Measurements from ENCODE around the gene GRB7. TPM values are rescaled to one million over a fixed set of nuclear protein-coding genes. Genes with fewer than 3 reads are reported as not detected.
"Not testable (repeated sequence)": the region's sequence is repeated elsewhere in the genome, so short reads cannot be mapped to it uniquely, and the experiment has no call there.

Gene GRB7
- total RNA-seq, 1 donor from 2014 or later: 25.7 TPM

DNA sequence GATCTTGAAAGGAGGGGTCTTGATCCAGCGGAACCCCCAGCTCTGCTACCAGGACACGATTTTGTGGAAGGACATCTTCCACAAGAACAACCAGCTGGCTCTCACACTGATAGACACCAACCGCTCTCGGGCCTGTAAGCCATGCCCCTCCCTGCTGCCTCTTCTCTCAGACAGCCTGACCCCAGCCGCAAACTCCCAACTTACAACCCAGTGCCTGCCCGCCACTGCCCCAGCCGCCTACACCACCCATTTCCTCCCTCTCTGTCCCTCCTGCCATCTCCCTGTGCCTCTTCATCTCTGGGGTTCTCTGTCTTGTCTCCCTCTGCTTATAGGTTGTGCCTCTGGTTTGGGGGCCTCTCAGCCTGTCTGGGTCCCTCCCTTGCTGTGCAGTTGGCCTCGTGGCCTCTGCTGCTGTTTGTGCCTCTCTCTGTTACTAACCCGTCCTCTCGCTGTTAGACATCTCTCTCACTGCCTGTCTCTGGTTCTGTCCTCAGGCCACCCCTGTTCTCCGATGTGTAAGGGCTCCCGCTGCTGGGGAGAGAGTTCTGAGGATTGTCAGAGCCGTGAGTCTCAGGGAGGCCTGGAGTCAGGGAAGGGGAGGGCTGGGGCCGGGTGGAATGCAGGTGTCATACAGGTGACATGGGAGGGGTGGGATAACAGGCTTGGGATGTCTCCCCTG, 28.3 kb upstream of the GRB7 start:
- no peak for DNase-seq (ENCODE audit: low read depth)

DNA sequence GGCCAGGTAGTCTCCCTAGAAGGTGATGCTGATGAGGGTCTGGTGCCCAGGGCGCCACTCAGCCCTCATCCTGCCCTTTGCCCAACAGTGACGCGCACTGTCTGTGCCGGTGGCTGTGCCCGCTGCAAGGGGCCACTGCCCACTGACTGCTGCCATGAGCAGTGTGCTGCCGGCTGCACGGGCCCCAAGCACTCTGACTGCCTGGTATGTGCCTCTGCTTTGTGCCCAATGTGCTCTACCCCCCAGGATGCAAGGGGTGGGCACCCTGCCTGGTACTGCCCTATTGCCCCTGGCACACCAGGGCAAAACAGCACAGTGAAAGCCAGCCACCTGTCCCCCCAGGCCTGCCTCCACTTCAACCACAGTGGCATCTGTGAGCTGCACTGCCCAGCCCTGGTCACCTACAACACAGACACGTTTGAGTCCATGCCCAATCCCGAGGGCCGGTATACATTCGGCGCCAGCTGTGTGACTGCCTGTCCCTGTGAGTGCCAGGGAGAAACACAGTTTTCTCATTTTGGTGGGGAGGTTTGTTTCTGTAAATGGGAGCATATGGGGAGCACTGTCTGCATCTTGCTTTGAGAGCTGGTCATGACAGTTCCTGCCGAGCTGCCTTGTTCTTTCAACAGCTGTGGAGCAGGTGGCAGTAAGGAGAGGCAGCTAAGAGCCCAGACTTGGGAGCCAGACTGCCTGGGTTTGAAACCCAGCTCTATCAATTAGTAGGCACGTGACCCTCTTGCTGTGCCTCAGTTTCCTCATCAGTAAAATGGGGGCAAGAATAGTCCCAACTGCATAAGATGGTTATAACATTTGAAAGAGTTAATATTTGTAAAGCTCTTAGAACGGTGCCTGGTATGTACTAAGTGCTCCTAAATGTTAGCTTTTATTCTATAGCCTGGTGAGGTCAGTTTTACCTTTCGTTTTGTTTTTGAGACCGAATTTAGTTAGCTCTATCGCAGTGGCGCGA, 27.5 kb upstream of the GRB7 start:
- DNase-seq (ENCODE audit: low read depth): no peak

DNA sequence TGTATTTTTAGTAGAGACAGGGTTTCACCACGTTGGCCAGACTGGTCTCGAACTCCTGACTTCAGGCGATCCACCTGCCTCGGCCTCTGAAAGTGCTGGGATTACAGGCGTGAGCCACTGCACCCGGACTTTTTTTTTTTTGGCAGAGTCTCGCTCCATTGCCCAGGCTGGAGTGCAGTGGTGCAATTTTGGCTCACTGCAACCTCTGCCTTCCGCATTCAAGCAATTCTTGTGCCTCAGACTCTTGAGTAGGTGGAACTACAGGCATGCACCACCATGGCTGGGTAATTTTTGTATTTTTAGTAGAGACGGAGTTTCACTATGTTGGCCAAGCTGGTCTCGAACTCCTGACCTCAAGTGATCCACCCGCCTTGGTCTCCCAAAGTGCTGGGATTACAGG, 26.7 kb upstream of the GRB7 start:
- not testable (repeated sequence) for DNase-seq (ENCODE audit: low read depth)

DNA sequence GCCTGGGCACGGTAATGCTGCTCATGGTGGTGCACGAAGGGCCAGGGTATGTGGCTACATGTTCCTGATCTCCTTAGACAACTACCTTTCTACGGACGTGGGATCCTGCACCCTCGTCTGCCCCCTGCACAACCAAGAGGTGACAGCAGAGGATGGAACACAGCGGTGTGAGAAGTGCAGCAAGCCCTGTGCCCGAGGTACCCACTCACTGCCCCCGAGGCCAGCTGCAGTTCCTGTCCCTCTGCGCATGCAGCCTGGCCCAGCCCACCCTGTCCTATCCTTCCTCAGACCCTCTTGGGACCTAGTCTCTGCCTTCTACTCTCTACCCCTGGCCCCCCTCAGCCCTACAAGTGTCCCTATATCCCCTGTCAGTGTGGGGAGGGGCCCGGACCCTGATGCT, 25.9 kb upstream of the GRB7 start:
- no peak for DNase-seq (ENCODE audit: low read depth)

DNA sequence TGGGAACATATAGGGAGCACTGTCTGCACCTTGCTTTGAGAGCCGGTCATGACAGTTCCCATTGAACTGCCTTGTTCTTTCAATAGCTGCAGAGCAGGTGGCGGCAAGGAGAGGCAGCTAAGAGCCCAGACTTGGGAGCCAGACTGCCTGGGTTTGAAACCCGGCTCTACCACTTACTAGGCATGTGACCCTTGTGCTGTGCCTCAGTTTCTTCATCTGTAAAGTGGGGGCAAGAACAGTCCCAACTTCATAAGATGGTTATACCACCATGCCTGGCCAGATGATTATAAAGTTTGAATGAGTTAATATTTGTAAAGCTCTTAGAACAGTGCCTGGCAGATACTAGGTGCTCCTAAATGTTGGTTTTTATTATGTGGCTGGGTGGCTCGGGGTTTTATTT, 23.5 kb upstream of the GRB7 start:
- DNase-seq (ENCODE audit: low read depth): no peak

DNA sequence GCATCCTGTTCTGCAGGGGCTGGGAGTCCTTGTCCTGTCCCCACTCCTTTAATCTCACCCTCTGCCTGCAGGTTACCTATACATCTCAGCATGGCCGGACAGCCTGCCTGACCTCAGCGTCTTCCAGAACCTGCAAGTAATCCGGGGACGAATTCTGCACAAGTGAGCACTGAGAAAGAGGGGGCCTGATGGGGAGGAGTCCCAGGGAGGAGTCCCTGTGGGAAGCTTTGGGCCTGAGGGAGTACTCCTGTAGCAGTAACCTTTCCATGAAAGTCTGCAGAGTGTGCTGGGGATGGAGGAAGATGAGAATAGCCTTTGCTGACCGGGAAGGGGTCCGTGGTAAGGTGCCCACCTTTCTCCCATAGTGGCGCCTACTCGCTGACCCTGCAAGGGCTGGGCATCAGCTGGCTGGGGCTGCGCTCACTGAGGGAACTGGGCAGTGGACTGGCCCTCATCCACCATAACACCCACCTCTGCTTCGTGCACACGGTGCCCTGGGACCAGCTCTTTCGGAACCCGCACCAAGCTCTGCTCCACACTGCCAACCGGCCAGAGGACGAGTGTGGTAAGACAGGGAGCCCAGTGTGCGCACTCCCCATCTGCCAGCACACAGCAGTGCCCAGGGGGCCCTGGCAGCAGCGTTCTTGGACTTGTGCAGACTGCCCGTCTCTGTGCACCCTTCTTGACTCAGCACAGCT, 22.2 kb upstream of the GRB7 start:
- no peak for DNase-seq (ENCODE audit: low read depth)

DNA sequence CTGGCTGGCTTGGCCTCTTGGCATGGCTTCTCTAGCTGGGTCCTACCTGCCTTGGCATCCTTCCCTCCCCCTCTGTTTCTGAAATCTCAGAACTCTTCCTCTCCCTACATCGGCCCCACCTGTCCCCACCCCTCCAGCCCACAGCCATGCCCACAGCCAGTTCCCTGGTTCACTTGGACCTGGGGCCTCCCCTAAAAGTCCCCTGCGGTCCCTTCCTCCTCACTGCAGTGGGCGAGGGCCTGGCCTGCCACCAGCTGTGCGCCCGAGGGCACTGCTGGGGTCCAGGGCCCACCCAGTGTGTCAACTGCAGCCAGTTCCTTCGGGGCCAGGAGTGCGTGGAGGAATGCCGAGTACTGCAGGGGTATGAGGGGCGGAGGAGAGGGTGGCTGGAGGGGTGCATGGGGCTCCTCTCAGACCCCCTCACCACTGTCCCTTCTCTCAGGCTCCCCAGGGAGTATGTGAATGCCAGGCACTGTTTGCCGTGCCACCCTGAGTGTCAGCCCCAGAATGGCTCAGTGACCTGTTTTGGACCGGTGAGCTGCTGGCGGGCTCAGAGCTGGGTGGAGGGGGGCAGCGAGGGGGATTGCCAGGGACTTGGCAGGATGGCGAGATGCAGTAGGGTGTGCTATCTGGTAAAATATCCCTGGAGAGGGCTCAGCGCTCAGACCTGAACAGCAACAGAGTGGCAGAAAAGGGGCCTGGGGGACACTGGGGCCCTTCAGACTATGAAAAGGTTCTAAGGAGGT, 21.5 kb upstream of the GRB7 start:
- no peak for DNase-seq (ENCODE audit: low read depth)

DNA sequence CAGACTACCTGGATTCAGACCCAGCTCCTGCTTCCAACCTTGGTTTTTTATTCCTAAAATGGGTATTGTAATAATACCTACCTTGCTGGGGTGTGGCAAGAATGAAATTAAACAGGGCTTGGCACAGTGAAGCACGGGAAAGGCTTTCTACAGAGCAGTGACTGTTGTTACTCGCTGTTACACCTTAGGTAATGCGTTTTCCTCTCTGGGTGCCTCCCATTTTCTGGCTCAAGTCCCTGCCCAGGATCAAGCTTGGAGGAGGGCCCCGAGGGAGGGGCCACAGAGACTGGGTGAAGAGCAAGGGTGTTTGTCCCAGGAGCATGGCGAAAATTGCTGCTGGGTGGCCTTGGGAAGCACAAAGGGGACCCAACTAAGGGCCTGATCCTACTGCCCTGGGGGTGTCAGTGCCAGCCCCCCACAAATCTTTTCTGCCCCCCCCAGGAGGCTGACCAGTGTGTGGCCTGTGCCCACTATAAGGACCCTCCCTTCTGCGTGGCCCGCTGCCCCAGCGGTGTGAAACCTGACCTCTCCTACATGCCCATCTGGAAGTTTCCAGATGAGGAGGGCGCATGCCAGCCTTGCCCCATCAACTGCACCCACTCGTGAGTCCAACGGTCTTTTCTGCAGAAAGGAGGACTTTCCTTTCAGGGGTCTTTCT, 20.7 kb upstream of the GRB7 start:
- DNase-seq (ENCODE audit: low read depth): no peak

DNA sequence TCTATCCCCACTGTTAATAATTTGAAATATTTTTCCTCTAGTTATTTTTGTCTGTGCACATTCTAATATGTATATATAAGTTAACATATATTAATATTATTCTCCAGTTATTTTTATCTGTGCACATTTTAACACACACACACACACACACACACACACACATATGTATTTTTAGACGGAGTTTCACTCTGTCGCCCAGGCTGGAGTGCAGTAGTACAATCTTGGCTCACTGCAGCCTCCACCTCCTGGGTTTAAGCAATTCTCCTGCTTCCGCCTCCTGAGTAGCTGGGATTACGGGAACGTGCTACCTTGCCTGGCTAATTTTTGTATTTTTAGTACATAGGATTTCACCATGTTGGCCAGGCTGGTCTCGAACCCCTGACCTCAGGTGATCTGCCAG, 20.1 kb upstream of the GRB7 start:
- no peak for DNase-seq (ENCODE audit: low read depth)

DNA sequence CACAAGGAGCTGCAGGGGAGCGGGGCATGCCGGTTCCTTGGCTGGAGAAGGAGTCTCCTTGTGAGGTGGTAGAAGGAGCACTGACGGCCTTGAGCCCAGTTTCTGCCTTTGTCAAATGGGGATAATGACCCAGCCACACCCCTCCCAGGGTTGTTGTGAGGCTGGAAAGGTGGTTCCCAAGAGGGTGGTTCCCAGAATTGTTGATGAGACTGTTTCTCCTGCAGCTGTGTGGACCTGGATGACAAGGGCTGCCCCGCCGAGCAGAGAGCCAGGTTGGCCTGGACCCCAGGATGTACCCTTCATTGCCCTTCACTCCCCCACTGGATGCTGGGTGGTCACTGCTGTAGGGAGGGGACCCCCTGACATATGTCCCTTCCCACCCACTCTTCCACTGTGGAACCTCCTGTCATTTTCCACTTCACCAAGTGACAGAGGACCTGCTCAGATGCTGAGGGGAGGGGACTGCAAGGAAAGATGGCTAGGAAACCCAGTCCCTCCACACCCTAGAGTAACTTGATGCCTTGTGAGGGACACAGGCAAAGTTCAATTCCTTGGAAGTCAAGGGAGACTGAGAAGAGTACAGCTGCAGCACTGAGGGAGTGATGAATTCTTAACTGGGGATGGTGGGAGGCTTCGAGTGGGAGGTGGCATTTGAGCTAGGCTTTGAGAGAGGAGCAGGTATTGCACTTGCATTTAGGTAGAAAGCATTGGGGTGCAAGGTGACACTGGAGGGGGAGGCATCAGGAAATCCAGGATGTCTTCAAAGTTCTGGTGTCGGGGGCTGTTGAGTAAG, 18.0 kb upstream of the GRB7 start:
- no peak for DNase-seq (ENCODE audit: low read depth)

DNA sequence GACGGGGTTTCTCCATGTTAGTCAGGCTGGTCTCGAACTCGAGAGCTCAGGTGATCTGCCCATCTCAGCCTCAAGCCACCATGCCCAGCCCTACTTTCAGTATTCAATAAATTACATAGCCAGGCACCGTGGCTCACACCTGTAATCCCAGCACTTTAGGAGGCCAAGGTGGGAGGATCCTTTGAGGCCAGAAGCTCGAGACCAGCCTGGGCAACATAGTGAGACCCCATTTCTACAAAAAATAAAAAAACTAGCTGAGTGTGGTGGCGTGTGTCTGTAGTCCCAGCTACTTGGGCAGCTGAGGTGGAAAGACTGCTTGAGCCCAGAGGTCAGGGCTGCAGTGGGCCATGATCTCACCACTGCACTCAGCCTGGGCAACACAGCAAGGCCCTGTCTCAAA, 15.6 kb upstream of the GRB7 start:
- DNase-seq (ENCODE audit: low read depth): no peak

DNA sequence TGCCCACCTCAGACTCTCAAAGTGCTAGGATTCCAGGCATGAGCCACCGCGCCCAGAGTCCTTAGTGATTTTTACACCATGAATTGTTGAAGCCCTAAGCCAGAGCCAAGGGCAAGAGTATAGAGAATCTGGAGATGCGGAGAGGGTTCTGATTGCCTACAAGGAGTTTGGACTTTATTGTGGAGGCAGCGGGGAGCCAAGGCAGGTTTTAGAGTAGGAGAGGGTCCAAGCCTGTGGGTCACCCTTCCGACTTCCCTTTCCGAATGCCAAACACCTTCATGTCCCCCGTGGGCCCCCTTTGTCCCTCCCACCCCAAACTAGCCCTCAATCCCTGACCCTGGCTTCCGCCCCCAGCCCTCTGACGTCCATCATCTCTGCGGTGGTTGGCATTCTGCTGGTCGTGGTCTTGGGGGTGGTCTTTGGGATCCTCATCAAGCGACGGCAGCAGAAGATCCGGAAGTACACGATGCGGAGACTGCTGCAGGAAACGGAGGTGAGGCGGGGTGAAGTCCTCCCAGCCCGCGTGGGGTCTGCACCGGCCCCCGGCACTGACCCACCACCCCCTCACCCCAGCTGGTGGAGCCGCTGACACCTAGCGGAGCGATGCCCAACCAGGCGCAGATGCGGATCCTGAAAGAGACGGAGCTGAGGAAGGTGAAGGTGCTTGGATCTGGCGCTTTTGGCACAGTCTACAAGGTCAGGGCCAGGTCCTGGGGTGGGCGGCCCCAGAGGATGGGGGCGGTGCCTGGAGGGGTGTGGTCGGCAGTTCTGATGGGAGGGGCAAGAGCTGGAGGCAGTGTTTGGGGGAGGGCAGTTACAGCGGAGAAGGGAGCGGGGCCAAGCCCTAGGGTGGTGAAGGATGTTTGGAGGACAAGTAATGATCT, 14.5 kb upstream of the GRB7 start:
- no peak for DNase-seq (ENCODE audit: low read depth)

DNA sequence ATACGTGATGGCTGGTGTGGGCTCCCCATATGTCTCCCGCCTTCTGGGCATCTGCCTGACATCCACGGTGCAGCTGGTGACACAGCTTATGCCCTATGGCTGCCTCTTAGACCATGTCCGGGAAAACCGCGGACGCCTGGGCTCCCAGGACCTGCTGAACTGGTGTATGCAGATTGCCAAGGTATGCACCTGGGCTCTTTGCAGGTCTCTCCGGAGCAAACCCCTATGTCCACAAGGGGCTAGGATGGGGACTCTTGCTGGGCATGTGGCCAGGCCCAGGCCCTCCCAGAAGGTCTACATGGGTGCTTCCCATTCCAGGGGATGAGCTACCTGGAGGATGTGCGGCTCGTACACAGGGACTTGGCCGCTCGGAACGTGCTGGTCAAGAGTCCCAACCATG, 13.0 kb upstream of the GRB7 start:
- DNase-seq (ENCODE audit: low read depth): no peak

DNA sequence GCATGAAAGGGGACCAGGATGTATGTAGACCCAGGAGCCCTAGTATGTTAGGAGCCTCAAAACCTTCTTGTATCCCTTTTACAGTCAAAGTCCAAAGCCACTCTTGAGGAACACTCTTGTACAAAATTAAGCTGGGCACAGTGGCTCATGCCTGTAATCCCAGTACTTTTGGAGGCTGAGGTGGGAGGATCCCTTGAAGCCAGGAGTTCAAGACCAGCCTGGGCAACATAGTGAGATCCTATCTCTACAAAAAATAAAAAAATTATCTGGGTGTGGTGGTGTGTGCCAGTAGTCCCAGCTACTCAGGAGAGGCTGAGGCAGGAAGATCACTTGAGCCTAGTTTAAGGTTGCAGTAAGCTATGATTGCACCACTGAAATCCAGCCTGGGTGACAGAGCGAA, 11.8 kb upstream of the GRB7 start:
- not testable (repeated sequence) for DNase-seq (ENCODE audit: low read depth)

DNA sequence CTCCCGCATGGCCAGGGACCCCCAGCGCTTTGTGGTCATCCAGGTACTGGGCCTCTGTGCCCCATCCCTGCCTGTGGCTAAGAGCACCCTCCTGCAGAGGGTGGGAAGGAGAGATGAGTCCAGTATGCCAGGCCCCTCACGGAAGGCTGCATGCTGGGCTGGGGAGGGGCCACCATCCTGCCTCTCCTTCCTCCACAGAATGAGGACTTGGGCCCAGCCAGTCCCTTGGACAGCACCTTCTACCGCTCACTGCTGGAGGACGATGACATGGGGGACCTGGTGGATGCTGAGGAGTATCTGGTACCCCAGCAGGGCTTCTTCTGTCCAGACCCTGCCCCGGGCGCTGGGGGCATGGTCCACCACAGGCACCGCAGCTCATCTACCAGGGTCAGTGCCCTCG, 11.1 kb upstream of the GRB7 start:
- no peak for DNase-seq (ENCODE audit: low read depth)

DNA sequence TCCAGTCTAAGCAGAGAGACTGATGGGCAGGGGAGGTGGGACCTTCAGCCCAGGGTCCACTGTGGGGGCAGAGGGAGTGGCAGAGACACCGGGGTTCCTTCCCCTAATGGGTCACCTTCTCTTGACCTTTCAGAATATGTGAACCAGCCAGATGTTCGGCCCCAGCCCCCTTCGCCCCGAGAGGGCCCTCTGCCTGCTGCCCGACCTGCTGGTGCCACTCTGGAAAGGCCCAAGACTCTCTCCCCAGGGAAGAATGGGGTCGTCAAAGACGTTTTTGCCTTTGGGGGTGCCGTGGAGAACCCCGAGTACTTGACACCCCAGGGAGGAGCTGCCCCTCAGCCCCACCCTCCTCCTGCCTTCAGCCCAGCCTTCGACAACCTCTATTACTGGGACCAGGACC, 10.2 kb upstream of the GRB7 start:
- no peak for DNase-seq (ENCODE audit: low read depth)

DNA sequence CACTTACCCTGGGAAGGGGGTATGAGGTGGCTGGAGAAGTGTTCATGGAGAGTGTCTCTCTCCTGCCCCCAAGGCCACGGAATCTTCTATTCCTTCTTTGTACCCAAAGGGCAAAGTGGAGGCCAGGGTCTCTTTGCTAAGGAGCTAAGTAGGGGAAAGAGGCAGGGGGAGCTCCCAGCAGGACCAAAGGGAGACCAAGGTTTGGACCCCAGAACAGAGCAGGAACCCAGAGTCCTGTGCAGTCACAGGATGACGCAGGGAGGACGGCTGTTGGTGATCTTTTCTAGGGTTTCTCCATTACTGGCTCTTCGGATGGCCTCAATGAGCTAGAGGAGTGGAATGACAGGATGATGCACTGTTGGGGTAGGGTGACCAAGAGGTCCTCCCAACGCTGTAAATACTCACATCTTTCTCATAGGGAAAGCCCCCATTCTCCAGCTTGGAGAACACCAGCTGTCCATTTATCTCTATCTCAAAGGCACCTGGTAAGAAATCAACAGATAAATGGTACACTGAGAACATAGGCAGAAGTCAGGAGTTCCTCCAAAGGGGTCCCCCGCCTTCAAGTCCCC, 8.4 kb upstream of the GRB7 start:
- no peak for DNase-seq (ENCODE audit: low read depth)

DNA sequence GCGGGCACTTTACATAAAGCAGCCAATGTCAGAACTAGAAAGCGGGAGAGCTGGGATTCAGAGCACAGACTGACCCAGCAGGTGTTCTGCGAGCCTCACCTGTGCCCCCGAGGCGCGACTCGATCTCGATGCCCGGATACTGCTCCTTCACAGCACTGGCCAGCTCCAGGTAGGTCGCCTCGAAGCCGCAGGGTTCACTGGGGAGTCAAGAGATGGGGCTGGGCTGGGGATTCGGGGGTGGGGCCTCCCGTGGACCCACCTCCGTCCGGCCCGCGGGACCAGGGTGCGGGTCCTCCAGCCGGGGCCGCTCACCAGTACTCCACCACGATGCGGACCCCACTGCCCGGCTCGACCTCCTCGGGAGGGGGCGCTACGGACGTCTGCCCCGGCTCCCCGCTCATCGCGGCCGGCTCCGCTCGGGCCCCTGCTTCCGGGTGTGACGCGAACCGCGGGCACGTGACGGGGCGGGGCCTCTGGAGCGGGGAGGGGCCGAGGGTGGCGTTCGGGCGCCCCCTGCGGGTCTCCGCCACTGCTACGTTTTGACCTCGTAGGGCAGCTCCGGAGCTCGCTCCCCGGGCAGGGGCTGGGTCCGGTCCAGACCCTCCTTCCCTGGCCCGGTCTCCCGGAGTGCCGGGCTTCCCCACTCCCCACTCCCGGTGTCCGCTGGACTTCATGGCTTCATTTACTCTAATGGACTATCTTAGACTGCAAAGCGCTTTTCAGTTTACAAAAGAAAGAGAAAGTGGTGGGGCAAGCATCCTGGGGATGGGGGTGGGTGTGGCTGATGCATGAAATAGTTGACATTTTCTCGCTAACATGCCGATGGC, 7.4 kb upstream of the GRB7 start, which contains the start of gene MIEN1:
Gene MIEN1, minus strand, starts transcription at position 438 of the 827 bp plus-strand sequence. Its CDS starts 37 bp downstream, at position 401.
- no peak for DNase-seq (ENCODE audit: low read depth)
